B cell (primary cell): Measurements from ENCODE around the gene GAL3ST2. TPM values are rescaled to one million over a fixed set of nuclear protein-coding genes. Genes with fewer than 3 reads are reported as not detected.

Experiments
- ATAC-seq: fragments of 200-7000 bp; cut with Tn5 transposase; one replicate; pipeline ENCODE4 v1.10.0; 2021; ENCODE audit warnings: low read depth, mild to moderate bottlenecking, moderate number of reproducible peaks, moderate library complexity
- CTCF ChIA-PET: fragments of 350-600 bp; sonication (Branson Sonifier 250); formaldehyde crosslinking; loops from one replicate; lab custom pipeline; 2021; ENCODE audit warnings: antibody characterized with exemption, inconsistent platforms; lab: Charles Lee
- POLR2A ChIA-PET: fragments of 350-600 bp; sonication (Branson Sonifier 250); formaldehyde crosslinking; loops from one replicate; lab custom pipeline; 2021; ENCODE audit warnings: antibody characterized with exemption; lab: Charles Lee
- DNase-seq: peaks from one replicate; pipeline ENCODE4 v3.0.0; 2013
- H2AFZ ChIP-seq: 2 replicates; pipeline ENCODE4 v1.6.1; 2012; ENCODE audit warnings: mild to moderate bottlenecking, low read depth, low read length; ENCODE audit not compliant: insufficient read depth, poor library complexity, severe bottlenecking
- H3K27ac ChIP-seq, 2 donors: 1 replicate in 1 of 2; 2 replicates in 1 of 2; pipeline ENCODE4 v1.5.1; 2012 to 2013; ENCODE audit warnings: low read length in 2 of 2, mild to moderate bottlenecking in 2 of 2, moderate library complexity in 1 of 2
- H3K27me3 ChIP-seq, 4 experiments: fragments of 200-600 bp in 1 of 4; sonication (generic) in 1 of 4; replicated peaks in 1 of 4; 1 replicate in 2 of 4; 2 replicates in 2 of 4; pipeline versions ENCODE4 v1.6.1 to v1.7.0; 2013 to 2016; ENCODE audit warnings: low read length in 3 of 4, mild to moderate bottlenecking in 2 of 4, mixed read lengths in 1 of 4, moderate library complexity in 1 of 4; ENCODE audit not compliant: insufficient read depth in 4 of 4, control insufficient read depth in 3 of 4; ENCODE audit errors: control extremely low read depth in 1 of 4
- H3K36me3 ChIP-seq, 2 experiments: replicated peaks in 1 of 2; 1 replicate in 1 of 2; 2 replicates in 1 of 2; pipeline versions ENCODE4 v1.6.1 to v1.7.1; 2013; ENCODE audit warnings: low read length in 1 of 2; ENCODE audit not compliant: insufficient read depth in 2 of 2, control insufficient read depth in 1 of 2; ENCODE audit errors: control extremely low read depth in 1 of 2, extremely low read depth in 1 of 2
- H3K4me1 ChIP-seq, 2 donors: fragments of 200-600 bp in 1 of 2; sonication (generic) in 1 of 2; 1 replicate in 1 of 2; 2 replicates in 1 of 2; pipeline versions ENCODE4 v1.5.1 to v1.6.1; 2013 to 2017; ENCODE audit warnings: low read length in 2 of 2; ENCODE audit not compliant: control insufficient read depth in 2 of 2, insufficient read depth in 2 of 2
- H3K4me2 ChIP-seq: replicated peaks from 2 replicates; pipeline ENCODE3; 2012; ENCODE audit warnings: mild to moderate bottlenecking, low read depth, low read length; ENCODE audit not compliant: poor library complexity, severe bottlenecking
- H3K4me3 ChIP-seq, 5 experiments: fragments of 200-600 bp in 1 of 5; sonication (generic) in 1 of 5; 1 replicate in 3 of 5; 2 replicates in 2 of 5; pipeline versions ENCODE4 v1.5.1 to v1.7.0; 2011 to 2016; ENCODE audit warnings: low read length in 4 of 5, mild to moderate bottlenecking in 4 of 5, low read depth in 2 of 5, control low read depth in 1 of 5, moderate library complexity in 1 of 5; ENCODE audit not compliant: insufficient read depth in 1 of 5; ENCODE audit errors: control extremely low read depth in 1 of 5, extremely low read depth in 1 of 5
- H3K79me2 ChIP-seq: fragments of 200-600 bp; sonication (generic); one replicate; pipeline ENCODE4 v1.6.0; 2016; ENCODE audit warnings: low read length; ENCODE audit not compliant: control insufficient read depth, insufficient read depth
- H3K9ac ChIP-seq: fragments of 200-600 bp; sonication (generic); 2 replicates; pipeline ENCODE4 v1.6.1; 2017; ENCODE audit warnings: mild to moderate bottlenecking, low read length, moderate library complexity
- H3K9me3 ChIP-seq, 3 donors: one replicate each; pipeline versions ENCODE4 v1.6.1 to v1.7.1; 2013; ENCODE audit warnings: low read length in 2 of 3; ENCODE audit not compliant: control insufficient read depth in 2 of 3, insufficient read depth in 1 of 3; ENCODE audit errors: control extremely low read depth in 1 of 3
- H4K20me1 ChIP-seq: 2 replicates; pipeline ENCODE4 v1.6.0; 2012; ENCODE audit warnings: mild to moderate bottlenecking, low read length; ENCODE audit not compliant: insufficient read depth, control insufficient read depth, poor library complexity, severe bottlenecking
- H3K27ac Mint-ChIP-seq: one replicate; pipeline ENCODE4 v1.8.0; 2021; ENCODE audit warnings: mixed read lengths
- H3K27me3 Mint-ChIP-seq: one replicate; pipeline ENCODE4 v1.8.0; 2021; ENCODE audit warnings: mixed read lengths
- H3K4me1 Mint-ChIP-seq: one replicate; pipeline ENCODE4 v1.8.0; 2021; ENCODE audit warnings: mixed read lengths
- H3K4me3 Mint-ChIP-seq: one replicate; pipeline ENCODE4 v1.8.0; 2021; ENCODE audit warnings: mixed read lengths
- H3K9me3 Mint-ChIP-seq: one replicate; pipeline ENCODE4 v1.8.0; 2022; ENCODE audit warnings: mixed read lengths; ENCODE audit not compliant: insufficient read depth
- CTCF ChIP-seq: fragments of 200-600 bp; IDR thresholded peaks from one replicate; pipeline ENCODE4 v1.8.0; 2022; ENCODE audit warnings: antibody characterized with exemption, mild to moderate bottlenecking
- EZH2 ChIP-seq: IDR thresholded peaks from 2 replicates; pipeline ENCODE4 v1.6.1; 2012; ENCODE audit warnings: borderline replicate concordance, low read depth, mild to moderate bottlenecking, moderate library complexity, low read length; ENCODE audit not compliant: insufficient read depth, poor library complexity, severe bottlenecking
- WGBS: methylation state at CpG from one replicate; pipeline ENCODE4 v1.1.5; 2013; ENCODE audit warnings: missing lambda C conversion rate; ENCODE audit not compliant: insufficient coverage; 5-methylcytosine and 5-hydroxymethylcytosine counted together
- intact Hi-C: fragments of 100-400 bp; cut with micrococcal nuclease; formaldehyde crosslinking; loops from one replicate; pipeline ENCODE4 v1.10.0; 2022
- polyA plus RNA-seq: library from polyadenylated mRNA; depleted of rRNA; stranded (reverse); fragments of >200 nt; gene quantifications from 2 replicates; pipeline ENCODE4 v1.2.3, GENCODE V29; 2012
- total RNA-seq, 2 donors: library from RNA; stranded (reverse); fragments of 120-200 nt in 1 of 2; gene quantifications; 1 replicate in 1 of 2; 2 replicates in 1 of 2; pipeline versions ENCODE4 v1.2.3 to v1.2.4, GENCODE V29; 2013 to 2022

GAL3ST2 gene
- total and polyA plus RNA-seq, 2 donors (not counting 1 experiment from before 2014, with no cell fraction given), result 0.10 TPM; not detected in 1

- H3K4me1 Mint-ChIP-seq, result peaks cover 37% of the 10 kb centered on the region
- TF ChIP-seq CTCF (peak; percentile 20), EZH2 (no peak)
- CTCF ChIA-PET, result interaction anchor here (0.8 to 5.8 kb wide), 11 partner anchors 9 to 883 kb away, joined by 3 to 41 read pairs (median 4); partner anchors contain the start of genes DTYMK and ING5
- ATAC-seq (peak; percentile 15), DNase-seq (no peak)
- H3K27me3 Mint-ChIP-seq, result no peaks in the 10 kb centered on the region
- H3K4me1 ChIP-seq, result peaks cover 4 to 28% of the 10 kb centered on the region in 2 donors
- H3K9me3 Mint-ChIP-seq, result no peaks in the 10 kb centered on the region
- peak overlapping the region; percentile 40 to 84 for H3K27ac ChIP-seq
- peak overlapping the region; percentile 46 for H3K27ac Mint-ChIP-seq
- intact Hi-C loops, result loop anchor here (1.0 kb wide), 5 partner anchors 32 to 376 kb away; partner anchors contain the start of genes DTYMK and ING5
- H4K20me1 ChIP-seq, result no peaks in the 10 kb centered on the region
- peak overlapping the region in 4 of 5 experiments; percentile 49 to 94 (median 70) for H3K4me3 ChIP-seq
- WGBS, result under 1% methylated on average over 25 of the region's 25 CpGs
- POLR2A ChIA-PET, result interaction anchor here (1.1 to 2.9 kb wide), 6 partner anchors 32 to 1173 kb away, joined by 3 to 30 read pairs (median 4); partner anchors contain the start of genes ATG4B, DTYMK, ING5 and THAP4
- H3K4me3 Mint-ChIP-seq, result peak overlapping the region; percentile 76
- peak overlapping the region; percentile 86 for H3K9ac ChIP-seq
- H3K9me3 ChIP-seq, result peaks cover 0 to 5% (median 0%) of the 10 kb centered on the region in 3 donors
- peaks cover 12% of the 10 kb centered on the region for H3K79me2 ChIP-seq
- no peaks in the 10 kb centered on the region for H3K27me3 ChIP-seq
- no peaks in the 10 kb centered on the region for H3K36me3 ChIP-seq
- peak overlapping the region; percentile 90 for H3K4me2 ChIP-seq
- H2AFZ ChIP-seq, result peak overlapping the region; percentile 92
Observed at GRCh38 chr2:241734208-241734466, 42.5 kb upstream of the GAL3ST2 start.
